Measurements from ENCODE around the gene ETV3L.

DNA sequence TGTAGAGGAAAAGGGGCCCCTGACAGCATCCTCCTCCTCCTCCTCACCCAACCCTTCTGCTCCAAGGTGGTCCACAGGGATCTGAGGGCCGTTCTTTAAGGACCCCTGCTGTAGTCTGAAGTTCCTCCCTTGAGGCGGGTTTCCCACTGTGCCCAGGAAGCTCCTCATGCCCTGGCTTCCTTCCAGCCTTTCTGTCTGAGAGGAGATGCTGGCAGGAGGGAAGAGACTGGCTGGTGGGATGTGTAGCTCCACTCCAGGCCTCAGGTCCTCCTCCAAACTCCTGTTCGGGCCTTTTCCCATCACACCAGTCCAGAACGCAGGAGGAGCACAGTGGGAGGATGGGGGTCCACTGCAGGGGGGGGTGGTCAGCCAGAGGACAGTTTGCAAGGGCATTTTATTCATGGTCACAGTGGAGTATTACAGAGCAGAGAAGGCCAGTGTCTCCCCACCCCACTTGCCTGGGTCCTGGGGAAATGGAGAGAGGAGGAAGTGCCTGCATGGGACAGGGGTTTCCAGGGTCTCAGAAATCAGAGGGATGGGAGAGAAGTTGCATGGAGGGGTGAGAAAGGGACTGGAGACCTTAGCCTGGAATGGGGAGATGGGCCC is 7.8 kb downstream of the ETV3L start:
- TF ChIP-seq, protein P1, sequence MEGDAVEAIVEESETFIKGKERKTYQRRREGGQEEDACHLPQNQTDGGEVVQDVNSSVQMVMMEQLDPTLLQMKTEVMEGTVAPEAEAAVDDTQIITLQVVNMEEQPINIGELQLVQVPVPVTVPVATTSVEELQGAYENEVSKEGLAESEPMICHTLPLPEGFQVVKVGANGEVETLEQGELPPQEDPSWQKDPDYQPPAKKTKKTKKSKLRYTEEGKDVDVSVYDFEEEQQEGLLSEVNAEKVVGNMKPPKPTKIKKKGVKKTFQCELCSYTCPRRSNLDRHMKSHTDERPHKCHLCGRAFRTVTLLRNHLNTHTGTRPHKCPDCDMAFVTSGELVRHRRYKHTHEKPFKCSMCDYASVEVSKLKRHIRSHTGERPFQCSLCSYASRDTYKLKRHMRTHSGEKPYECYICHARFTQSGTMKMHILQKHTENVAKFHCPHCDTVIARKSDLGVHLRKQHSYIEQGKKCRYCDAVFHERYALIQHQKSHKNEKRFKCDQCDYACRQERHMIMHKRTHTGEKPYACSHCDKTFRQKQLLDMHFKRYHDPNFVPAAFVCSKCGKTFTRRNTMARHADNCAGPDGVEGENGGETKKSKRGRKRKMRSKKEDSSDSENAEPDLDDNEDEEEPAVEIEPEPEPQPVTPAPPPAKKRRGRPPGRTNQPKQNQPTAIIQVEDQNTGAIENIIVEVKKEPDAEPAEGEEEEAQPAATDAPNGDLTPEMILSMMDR (IDR thresholded peaks at IDR 0.05) = no peak
- TF ChIP-seq POLR2AphosphoS5 (IDR thresholded peaks at IDR 0.05; ENCODE audit: low read depth, low read length) = no peak
- TF ChIP-seq, protein P2, sequence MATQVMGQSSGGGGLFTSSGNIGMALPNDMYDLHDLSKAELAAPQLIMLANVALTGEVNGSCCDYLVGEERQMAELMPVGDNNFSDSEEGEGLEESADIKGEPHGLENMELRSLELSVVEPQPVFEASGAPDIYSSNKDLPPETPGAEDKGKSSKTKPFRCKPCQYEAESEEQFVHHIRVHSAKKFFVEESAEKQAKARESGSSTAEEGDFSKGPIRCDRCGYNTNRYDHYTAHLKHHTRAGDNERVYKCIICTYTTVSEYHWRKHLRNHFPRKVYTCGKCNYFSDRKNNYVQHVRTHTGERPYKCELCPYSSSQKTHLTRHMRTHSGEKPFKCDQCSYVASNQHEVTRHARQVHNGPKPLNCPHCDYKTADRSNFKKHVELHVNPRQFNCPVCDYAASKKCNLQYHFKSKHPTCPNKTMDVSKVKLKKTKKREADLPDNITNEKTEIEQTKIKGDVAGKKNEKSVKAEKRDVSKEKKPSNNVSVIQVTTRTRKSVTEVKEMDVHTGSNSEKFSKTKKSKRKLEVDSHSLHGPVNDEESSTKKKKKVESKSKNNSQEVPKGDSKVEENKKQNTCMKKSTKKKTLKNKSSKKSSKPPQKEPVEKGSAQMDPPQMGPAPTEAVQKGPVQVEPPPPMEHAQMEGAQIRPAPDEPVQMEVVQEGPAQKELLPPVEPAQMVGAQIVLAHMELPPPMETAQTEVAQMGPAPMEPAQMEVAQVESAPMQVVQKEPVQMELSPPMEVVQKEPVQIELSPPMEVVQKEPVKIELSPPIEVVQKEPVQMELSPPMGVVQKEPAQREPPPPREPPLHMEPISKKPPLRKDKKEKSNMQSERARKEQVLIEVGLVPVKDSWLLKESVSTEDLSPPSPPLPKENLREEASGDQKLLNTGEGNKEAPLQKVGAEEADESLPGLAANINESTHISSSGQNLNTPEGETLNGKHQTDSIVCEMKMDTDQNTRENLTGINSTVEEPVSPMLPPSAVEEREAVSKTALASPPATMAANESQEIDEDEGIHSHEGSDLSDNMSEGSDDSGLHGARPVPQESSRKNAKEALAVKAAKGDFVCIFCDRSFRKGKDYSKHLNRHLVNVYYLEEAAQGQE (IDR thresholded peaks at IDR 0.05; ENCODE audit: insufficient read depth in 1 of 2, low read depth in 2 of 2, low read length in 1 of 2) = no peak
- TF ChIP-seq SIN3A (IDR thresholded peaks at IDR 0.05; ENCODE audit: borderline replicate concordance, insufficient read depth, low read depth, low read length) = no peak
